Stimulated activated naive CD8-positive, alpha-beta T cell treated with anti-CD3 and anti-CD28 coated beads, Interleukin-15, Interleukin-2, amounts not matched to agents 100 ng/mL and 50 ng/mL, for 24 hours (primary cell): Measurements from ENCODE around the gene LGR5.
"Not testable (repeated sequence)": the region's sequence is repeated elsewhere in the genome, so short reads cannot be mapped to it uniquely, and the experiment has no call there.

Experiments
- H3K27ac Mint-ChIP-seq: one replicate; pipeline ENCODE4 v1.8.0; 2021; ENCODE audit warnings: mild to moderate bottlenecking, mixed read lengths
- H3K27me3 Mint-ChIP-seq: one replicate; pipeline ENCODE4 v1.8.0; 2021; ENCODE audit warnings: mixed read lengths
- H3K36me3 Mint-ChIP-seq: one replicate; pipeline ENCODE4 v1.8.0; 2021; ENCODE audit warnings: low read depth, mixed read lengths
- H3K4me1 Mint-ChIP-seq: one replicate; pipeline ENCODE4 v1.8.0; 2021; ENCODE audit warnings: low read depth, mixed read lengths
- H3K4me3 Mint-ChIP-seq: one replicate; pipeline ENCODE4 v1.8.0; 2021; ENCODE audit warnings: mild to moderate bottlenecking, mixed read lengths
- H3K9me3 Mint-ChIP-seq: one replicate; pipeline ENCODE4 v1.8.0; 2021; ENCODE audit warnings: mixed read lengths

LGR5 gene

DNA sequence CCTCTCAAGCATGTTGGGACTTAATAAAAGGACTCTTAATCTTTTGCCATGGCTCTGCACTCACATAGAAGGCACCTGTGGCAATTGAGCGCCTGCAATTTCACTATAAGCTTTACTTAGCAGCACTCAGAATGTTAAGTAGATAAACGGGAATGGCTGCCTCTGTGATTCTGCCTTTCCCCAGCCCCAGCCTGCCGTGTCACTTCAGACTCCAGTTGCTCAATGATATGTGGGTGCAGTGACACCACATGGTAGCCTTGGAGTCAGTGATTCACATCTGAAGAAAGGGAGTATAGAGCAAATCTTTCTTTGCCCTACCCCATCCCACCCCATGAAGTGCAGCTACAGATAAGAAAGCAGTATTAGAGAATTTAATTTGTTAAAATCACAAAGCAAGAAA lies 127.9 kb downstream of the LGR5 start:
- Mint-ChIP-seq H3K27me3 (peaks cover 7% of the 10 kb centered on the region), H3K4me1 (no peaks in the 10 kb centered on the region), H3K36me3 (no peaks in the 10 kb centered on the region), H3K4me3 (no peak overlapping the region), H3K9me3 (no peaks in the 10 kb centered on the region), H3K27ac (no peak overlapping the region)

DNA sequence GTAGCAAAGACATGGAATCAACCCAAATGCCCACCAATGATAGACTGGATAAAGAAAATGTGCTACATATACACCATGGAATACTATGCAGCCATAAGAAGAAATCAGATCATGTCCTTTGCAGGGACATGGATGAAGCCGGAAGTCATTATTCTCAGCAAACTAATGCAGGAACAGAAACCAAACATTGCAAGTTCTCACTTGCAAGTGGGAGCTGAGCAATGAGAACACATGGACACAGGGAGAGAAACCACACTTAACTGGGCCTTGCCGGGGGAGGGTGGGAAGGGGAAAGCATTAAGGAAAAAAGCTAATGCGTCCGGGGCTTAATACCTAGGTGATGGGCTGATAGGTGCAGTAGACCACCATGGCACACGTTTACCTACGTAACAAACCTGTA lies 130.3 kb downstream of the LGR5 start:
- not testable (repeated sequence) for H3K36me3 Mint-ChIP-seq, H3K4me1 Mint-ChIP-seq, H3K4me3 Mint-ChIP-seq, H3K27ac Mint-ChIP-seq, H3K27me3 Mint-ChIP-seq, H3K9me3 Mint-ChIP-seq

DNA sequence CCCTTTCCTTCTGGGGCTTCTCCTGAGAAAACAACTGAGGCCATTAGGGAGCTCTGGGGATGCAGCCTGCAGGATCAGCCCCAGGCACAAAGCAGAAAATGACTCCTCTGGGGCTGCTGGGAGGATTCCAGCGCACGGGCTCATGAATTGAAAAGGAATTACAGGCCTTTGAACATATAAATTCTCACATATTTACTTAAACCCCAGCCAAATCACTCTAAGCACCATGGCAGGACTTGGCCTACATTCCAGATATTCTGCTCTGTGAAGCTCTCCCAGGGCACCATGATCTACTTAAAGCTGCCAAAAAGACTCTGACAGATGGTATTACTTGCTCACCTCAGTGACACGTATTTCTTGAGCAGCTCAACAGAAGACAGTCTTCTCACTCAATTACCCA lies 136.9 kb downstream of the LGR5 start:
- H3K4me1 Mint-ChIP-seq, result no peaks in the 10 kb centered on the region
- H3K36me3 Mint-ChIP-seq, result no peaks in the 10 kb centered on the region
- no peaks in the 10 kb centered on the region for H3K27me3 Mint-ChIP-seq
- H3K27ac Mint-ChIP-seq, result no peak overlapping the region
- no peak overlapping the region for H3K4me3 Mint-ChIP-seq
- H3K9me3 Mint-ChIP-seq, result no peaks in the 10 kb centered on the region

DNA sequence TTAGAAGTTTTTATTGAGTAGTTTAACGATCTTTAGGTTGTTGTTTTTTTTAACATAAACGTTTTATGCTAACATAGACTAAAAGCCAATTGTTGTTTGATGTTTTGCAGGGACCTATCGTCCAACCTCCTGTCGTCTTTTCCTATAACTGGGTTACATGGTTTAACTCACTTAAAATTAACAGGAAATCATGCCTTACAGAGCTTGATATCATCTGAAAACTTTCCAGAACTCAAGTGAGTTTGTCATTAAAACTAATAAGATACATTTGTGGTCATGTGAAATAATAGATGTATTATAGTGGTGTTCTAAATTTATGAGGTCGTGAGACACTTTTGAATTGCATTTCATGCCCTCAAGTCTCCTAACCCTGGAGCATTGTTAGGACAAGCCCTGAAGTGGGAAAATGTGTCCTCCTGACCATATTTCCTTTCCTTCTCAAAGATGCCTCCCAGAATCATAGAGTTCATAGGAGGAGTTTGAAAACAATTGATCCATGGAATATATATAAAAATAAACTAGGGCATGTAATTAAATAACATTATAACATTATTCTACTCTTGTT lies 139.2 kb downstream of the LGR5 start:
- H3K27me3 Mint-ChIP-seq, result no peaks in the 10 kb centered on the region
- no peak overlapping the region for H3K4me3 Mint-ChIP-seq
- no peak overlapping the region for H3K27ac Mint-ChIP-seq
- H3K36me3 Mint-ChIP-seq, result no peaks in the 10 kb centered on the region
- no peaks in the 10 kb centered on the region for H3K4me1 Mint-ChIP-seq
- H3K9me3 Mint-ChIP-seq, result no peaks in the 10 kb centered on the region

DNA sequence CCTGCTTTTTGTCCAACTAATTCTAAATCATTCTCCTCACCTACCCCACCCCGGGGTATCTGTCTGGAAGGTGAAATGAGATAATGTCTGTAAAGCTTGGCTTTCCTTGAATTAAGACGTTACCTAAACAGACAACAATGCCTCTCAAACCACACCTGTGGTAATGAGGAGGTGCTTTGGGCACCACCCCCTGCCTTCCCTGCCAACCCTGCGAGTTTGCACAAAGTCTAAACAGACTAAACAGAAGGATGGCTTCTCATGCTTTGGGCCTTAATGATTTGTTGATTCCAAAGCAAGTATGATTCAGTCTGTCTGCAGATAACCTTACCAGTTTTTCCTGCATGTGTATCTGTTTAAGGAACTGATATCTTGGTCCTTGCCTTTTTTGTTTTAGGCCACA lies 141.6 kb downstream of the LGR5 start:
- H3K27ac Mint-ChIP-seq, result no peak overlapping the region
- no peaks in the 10 kb centered on the region for H3K4me1 Mint-ChIP-seq
- H3K27me3 Mint-ChIP-seq, result no peaks in the 10 kb centered on the region
- H3K4me3 Mint-ChIP-seq, result no peak overlapping the region
- no peaks in the 10 kb centered on the region for H3K9me3 Mint-ChIP-seq
- no peaks in the 10 kb centered on the region for H3K36me3 Mint-ChIP-seq

DNA sequence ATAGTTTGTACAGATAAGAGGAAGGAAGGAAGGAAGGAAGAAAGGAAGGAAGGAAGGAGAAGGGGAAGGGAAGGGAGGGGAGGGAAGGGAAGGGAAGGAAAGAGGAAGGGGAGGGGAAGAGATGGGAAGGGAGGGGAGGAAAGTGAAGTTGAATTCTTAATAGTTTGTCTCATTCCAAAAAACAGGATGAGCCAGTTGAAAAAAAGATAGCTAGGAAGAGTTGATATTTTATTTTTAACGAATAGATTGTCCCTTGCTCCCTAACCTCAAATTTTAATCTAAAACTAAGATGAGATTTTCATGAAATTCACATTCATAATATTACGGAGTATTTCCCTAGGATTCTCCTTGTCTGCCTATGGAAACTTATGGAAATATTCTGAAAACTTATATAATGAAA lies 143.3 kb downstream of the LGR5 start:
- Mint-ChIP-seq H3K27ac (no peak overlapping the region), H3K4me3 (no peak overlapping the region), H3K9me3 (no peaks in the 10 kb centered on the region), H3K27me3 (no peaks in the 10 kb centered on the region), H3K36me3 (no peaks in the 10 kb centered on the region), H3K4me1 (no peaks in the 10 kb centered on the region)

DNA sequence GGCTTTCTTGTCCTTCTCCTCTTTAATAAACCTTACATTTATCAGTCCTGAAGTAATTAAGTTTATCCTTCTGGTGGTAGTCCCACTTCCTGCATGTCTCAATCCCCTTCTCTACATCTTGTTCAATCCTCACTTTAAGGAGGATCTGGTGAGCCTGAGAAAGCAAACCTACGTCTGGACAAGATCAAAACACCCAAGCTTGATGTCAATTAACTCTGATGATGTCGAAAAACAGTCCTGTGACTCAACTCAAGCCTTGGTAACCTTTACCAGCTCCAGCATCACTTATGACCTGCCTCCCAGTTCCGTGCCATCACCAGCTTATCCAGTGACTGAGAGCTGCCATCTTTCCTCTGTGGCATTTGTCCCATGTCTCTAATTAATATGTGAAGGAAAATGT lies 144.8 kb downstream of the LGR5 start:
- Mint-ChIP-seq H3K27ac (no peak overlapping the region), H3K36me3 (no peaks in the 10 kb centered on the region), H3K4me1 (no peaks in the 10 kb centered on the region), H3K4me3 (no peak overlapping the region), H3K27me3 (no peaks in the 10 kb centered on the region), H3K9me3 (no peaks in the 10 kb centered on the region)

DNA sequence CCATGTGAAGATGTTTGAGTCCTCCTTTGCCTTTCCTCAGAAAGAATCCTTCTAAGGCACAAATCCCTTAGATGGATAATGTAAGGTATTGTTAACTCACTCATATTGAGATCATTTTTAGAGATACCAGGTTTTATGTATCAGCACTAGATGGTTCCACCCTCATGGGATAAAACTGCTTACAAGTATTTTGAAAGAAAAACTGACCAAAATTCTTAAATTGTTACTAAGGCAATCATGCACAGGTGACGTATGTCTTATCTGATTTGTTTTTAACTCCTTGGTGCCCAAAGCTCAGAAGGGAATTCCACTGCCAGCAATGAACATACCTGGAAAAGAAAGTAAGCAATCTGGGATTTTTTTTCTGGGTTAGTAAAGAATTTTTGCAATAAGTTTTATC lies 145.6 kb downstream of the LGR5 start:
- Mint-ChIP-seq H3K27ac (no peak overlapping the region), H3K4me1 (no peaks in the 10 kb centered on the region), H3K27me3 (peaks cover 3% of the 10 kb centered on the region), H3K9me3 (no peaks in the 10 kb centered on the region), H3K36me3 (no peaks in the 10 kb centered on the region), H3K4me3 (no peak overlapping the region)

DNA sequence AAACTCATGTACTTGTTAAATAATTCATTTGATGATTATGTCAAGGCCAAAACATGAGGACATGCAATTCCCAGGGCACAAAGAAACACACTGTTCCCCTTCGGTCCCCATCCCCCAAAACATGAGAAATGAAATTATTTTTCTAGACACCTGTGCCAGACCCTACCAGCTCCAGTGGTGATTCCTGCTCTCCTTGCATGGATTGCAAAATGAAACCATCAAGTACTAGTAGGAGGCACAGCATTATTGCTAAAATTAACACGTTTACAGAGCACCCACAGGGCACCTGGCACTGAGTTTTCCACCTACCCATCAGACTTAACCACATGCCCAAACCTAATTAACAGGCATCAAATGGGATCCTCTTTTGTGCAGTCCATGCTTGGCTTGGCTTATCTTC lies 147.4 kb downstream of the LGR5 start:
- Mint-ChIP-seq H3K27ac (no peak overlapping the region), H3K4me1 (no peaks in the 10 kb centered on the region), H3K27me3 (peaks cover 11% of the 10 kb centered on the region)

DNA sequence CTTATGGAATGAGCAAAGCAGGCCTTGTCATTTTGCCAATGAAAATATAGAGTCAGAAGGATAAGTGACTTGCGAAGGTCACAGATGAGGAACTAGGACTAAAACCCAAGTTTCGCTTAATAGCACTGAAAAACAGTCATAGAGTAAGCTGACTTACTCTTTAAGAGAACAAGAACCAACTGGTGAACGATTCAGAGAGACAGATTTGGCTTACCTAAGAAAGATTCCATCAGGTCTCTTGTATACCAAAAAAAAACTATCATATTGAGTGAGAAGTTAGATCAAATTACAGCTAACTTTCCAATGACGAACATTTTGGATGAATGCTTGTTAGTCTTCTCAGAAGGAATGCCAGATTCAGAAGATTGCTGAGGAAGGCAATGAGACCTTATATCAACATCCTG lies 149.9 kb downstream of the LGR5 start:
- H3K4me3 Mint-ChIP-seq, result no peak overlapping the region
- H3K36me3 Mint-ChIP-seq, result no peaks in the 10 kb centered on the region
- no peaks in the 10 kb centered on the region for H3K4me1 Mint-ChIP-seq
- peaks cover 30% of the 10 kb centered on the region for H3K27me3 Mint-ChIP-seq
- no peaks in the 10 kb centered on the region for H3K9me3 Mint-ChIP-seq
- no peak overlapping the region for H3K27ac Mint-ChIP-seq

More for the DNA sequence above, 147.4 kb downstream of the LGR5 start:
- H3K4me3 Mint-ChIP-seq, result no peak overlapping the region
- H3K9me3 Mint-ChIP-seq, result no peaks in the 10 kb centered on the region
- H3K36me3 Mint-ChIP-seq, result no peaks in the 10 kb centered on the region

DNA sequence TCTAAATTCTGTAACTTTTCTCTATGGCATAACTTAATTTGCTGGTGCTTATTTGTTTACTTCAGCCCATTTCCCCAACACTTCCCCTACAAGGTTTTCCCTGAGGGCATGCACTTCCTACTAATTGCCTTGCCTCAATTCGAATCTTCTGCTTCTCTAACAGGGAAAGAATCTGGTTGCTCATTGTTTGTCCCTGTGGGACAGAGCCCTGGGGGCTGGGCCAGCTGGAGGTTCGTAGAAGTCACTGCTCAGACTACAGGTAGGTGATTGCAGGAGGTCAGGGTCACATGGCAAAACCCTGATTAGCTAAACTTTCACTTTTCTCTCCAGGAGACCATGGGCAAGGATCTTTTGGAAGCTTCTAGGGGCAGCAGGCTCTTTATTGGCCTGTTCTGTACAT lies 152.0 kb downstream of the LGR5 start:
- H3K9me3 Mint-ChIP-seq, result no peaks in the 10 kb centered on the region
- peaks cover 35% of the 10 kb centered on the region for H3K27me3 Mint-ChIP-seq
- H3K4me1 Mint-ChIP-seq, result no peaks in the 10 kb centered on the region
- H3K4me3 Mint-ChIP-seq, result no peak overlapping the region
- no peaks in the 10 kb centered on the region for H3K36me3 Mint-ChIP-seq
- H3K27ac Mint-ChIP-seq, result no peak overlapping the region

DNA sequence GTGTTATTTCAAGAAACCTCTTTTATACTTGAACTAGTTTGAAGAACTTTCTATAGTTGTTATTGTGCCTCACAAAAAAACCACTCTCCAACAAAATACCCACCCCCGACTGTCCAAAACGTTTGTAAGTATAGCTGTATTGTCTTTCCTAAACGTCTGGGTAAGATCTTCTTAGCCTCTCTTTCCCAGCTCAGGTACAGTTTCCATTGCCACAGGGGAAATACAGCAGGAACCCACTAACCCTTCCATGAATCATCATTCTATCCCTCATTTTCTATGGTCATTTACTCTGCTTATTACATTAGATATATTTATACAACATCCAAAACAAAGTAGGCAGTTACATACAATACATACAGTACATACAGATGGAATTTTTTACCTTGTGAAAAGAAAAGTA lies 153.2 kb downstream of the LGR5 start:
- Mint-ChIP-seq H3K4me3 (no peak overlapping the region), H3K4me1 (no peaks in the 10 kb centered on the region), H3K36me3 (no peaks in the 10 kb centered on the region), H3K27ac (no peak overlapping the region), H3K9me3 (no peaks in the 10 kb centered on the region), H3K27me3 (peaks cover 35% of the 10 kb centered on the region)

DNA sequence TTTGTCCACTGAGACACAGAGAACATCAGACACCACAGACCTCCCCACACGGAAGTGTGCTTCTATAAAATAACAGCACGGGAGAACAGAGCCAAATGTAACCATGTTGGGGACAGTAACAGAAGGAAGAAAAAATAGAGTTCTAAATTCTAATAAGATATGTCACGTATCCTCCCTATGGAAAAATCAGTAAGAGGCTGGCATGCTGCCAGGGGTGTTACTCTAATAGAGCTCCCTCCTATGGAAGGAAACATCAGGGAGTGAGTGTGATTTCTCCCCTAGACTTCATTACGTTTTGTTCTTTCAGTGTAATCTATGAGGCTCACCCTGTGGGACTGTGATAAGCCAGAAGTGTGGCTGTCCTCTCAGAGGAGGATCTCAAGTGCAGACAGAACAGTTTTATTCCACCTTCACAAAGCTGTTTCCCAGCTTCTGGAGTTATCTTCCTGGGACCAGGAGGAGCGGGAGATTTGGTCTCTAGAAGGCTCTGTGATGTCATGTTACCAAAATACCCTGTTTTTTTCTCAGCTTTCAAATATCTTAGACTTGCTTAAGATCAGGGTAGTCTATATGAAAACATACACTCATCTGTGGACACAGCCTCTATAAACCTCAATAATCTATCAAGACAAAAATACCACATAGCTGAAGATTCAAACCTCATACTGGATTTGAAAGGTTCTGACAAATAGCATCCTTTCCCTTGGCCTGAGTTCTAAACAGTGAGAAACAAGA lies 154.8 kb downstream of the LGR5 start:
- peaks cover 6% of the 10 kb centered on the region for H3K9me3 Mint-ChIP-seq
- peaks cover 35% of the 10 kb centered on the region for H3K27me3 Mint-ChIP-seq
- H3K4me3 Mint-ChIP-seq, result no peak overlapping the region
- H3K36me3 Mint-ChIP-seq, result no peaks in the 10 kb centered on the region
- H3K4me1 Mint-ChIP-seq, result no peaks in the 10 kb centered on the region
- H3K27ac Mint-ChIP-seq, result no peak overlapping the region

DNA sequence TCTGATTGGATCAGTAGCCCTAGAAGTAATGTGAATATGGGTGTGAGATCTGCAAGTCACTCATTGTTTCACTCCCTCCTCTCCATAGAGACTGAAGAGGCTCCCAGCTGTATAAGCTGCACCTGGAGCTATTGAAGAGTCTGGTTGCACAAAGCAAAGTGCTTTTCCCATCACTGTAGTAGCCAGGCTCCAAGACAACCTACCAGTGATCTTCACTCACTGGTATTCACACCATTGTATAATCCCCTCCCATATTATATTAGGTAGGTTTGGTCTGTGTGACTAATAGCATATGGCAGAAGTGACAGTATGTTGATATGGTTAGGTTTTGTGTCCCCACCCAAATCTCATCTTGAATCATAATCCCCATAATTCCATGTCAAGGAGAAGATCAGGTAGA lies 159.6 kb downstream of the LGR5 start:
- Mint-ChIP-seq H3K9me3 (peaks cover 6% of the 10 kb centered on the region), H3K27ac (no peak overlapping the region), H3K27me3 (peaks cover 8% of the 10 kb centered on the region), H3K4me1 (no peaks in the 10 kb centered on the region), H3K4me3 (no peak overlapping the region), H3K36me3 (no peaks in the 10 kb centered on the region)

DNA sequence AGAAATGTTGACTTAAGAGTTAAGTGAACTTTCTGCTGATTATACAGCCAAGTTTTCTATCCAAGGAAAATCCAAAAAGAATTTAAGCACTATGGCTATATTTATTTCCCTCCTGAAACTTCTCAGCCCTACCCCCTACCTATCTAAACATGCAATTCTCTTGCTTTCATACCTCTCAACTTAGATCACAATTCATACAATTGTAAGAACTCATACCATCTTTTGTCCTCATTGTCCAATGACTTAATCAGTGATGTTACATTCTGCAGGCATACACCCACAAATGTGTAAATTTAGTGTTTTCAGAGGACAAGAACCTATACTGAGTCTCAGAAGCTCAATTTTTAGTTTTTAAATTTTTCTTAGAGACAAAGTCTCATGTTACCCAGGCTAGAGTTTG lies 161.9 kb downstream of the LGR5 start:
- Mint-ChIP-seq H3K27ac (no peak overlapping the region), H3K36me3 (peaks cover 16% of the 10 kb centered on the region), H3K27me3 (no peaks in the 10 kb centered on the region), H3K4me3 (no peak overlapping the region), H3K9me3 (peaks cover 6% of the 10 kb centered on the region), H3K4me1 (no peaks in the 10 kb centered on the region)
